ENCODE measurements around the gene CDH11.

CDH11 gene

GRCh38 chr16:64973171-64973570 is 148.7 kb downstream of the CDH11 start:
- DNase-seq, result no peak

GRCh38 chr16:64971171-64971570 is 150.7 kb downstream of the CDH11 start:
- no peak for DNase-seq

- DNase-seq, result no peak
These were observed 152.6 kb downstream of the CDH11 start for GRCh38 chr16:64969221-64969620.

- DNase-seq, result no peak
These were observed 153.3 kb downstream of the CDH11 start for GRCh38 chr16:64968539-64968938.

GRCh38 chr16:64964126-64964540 is 157.7 kb downstream of the CDH11 start:
- no peak for DNase-seq

GRCh38 chr16:64962786-64963185 is 159.1 kb downstream of the CDH11 start:
- no peak for DNase-seq

GRCh38 chr16:64957246-64957645 is 164.6 kb downstream of the CDH11 start:
- no peak for DNase-seq

- no peak for DNase-seq
These were observed 169.7 kb downstream of the CDH11 start for GRCh38 chr16:64952177-64952576.

GRCh38 chr16:64951193-64951592 is 170.7 kb downstream of the CDH11 start:
- no peak for DNase-seq

GRCh38 chr16:64950731-64951130 is 171.1 kb downstream of the CDH11 start:
- no peak for DNase-seq

GRCh38 chr16:64950262-64950661 is 171.6 kb downstream of the CDH11 start:
- no peak for DNase-seq

GRCh38 chr16:64948056-64948455 is 173.8 kb downstream of the CDH11 start:
- no peak for DNase-seq

- DNase-seq, result no peak
These were observed 174.2 kb downstream of the CDH11 start for GRCh38 chr16:64947651-64948050.

GRCh38 chr16:64933885-64934284 is 188.0 kb downstream of the CDH11 start:
- no peak for DNase-seq

GRCh38 chr16:64926476-64926875 is 195.4 kb downstream of the CDH11 start:
- no peak for DNase-seq

- no peak for DNase-seq
These were observed 196.7 kb downstream of the CDH11 start for GRCh38 chr16:64925166-64925565.

GRCh38 chr16:64924086-64924485 is 197.8 kb downstream of the CDH11 start:
- DNase-seq, result no peak

- DNase-seq, result no peak
These were observed 201.8 kb downstream of the CDH11 start for GRCh38 chr16:64919929-64920607.

GRCh38 chr16:64919141-64919540 is 202.7 kb downstream of the CDH11 start:
- no peak for DNase-seq

- DNase-seq, result no peak
These were observed 205.8 kb downstream of the CDH11 start for GRCh38 chr16:64916051-64916450.

GRCh38 chr16:64910356-64910755 is 211.5 kb downstream of the CDH11 start:
- no peak for DNase-seq

GRCh38 chr16:64907844-64908243 is 214.0 kb downstream of the CDH11 start:
- DNase-seq, result no peak

- no peak for DNase-seq
These were observed 218.1 kb downstream of the CDH11 start for GRCh38 chr16:64903770-64904169.

GRCh38 chr16:64900517-64900916 is 221.3 kb downstream of the CDH11 start:
- DNase-seq, result no peak

- no peak for DNase-seq
These were observed 221.8 kb downstream of the CDH11 start for GRCh38 chr16:64900019-64900418.

Data from stimulated activated CD4-positive, alpha-beta T cell treated with anti-CD3 and anti-CD28 coated beads, Interleukin-4, amount 100 ng/mL, for 24 hours (primary cell).